ENCODE results near the gene GPR153.

- TF ChIP-seq CTCF (IDR thresholded peaks at IDR 0.05) (no peak), POLR2A (IDR thresholded peaks at IDR 0.05) (no peak)
Observed at GRCh38 chr1:6220236-6220635, 40.7 kb downstream of the GPR153 start.
